ENCODE data around the gene PPP6R1.

GRCh38 chr19:55198651-55199050 lies 60.2 kb downstream of the PPP6R1 start:
- TF ChIP-seq POLR2A (IDR thresholded peaks at IDR 0.05) (no peak), CTCF (IDR thresholded peaks at IDR 0.05) (no peak)
